ENCODE data around the gene TXNRD3. TPM values are rescaled to one million over a fixed set of nuclear protein-coding genes. Genes with fewer than 3 reads are reported as not detected.
A peak's percentile ranks its signal among the peaks of the same experiment; 100 is the strongest.

The TXNRD3 gene
- total and polyA plus RNA-seq, 10 donors = 3.7 to 12.9 (median 6.5) TPM

GRCh38 chr3:126568776-126569342 lies 86.1 kb downstream of the TXNRD3 start:
- intact Hi-C loops (cut with DNase I; ENCODE audit: low total_unique reads) = no loop called here
- Histone ChIP-seq H3K4me1 (no peaks in the 10 kb centered on the region), H3K4me3 (no peak overlapping the region), H3K27ac (no peak overlapping the region), H3K27me3 (replicated peaks in 1 of 7) (peaks cover 0 to 10% (median 0%) of the 10 kb centered on the region in 7 donors), H3K9me3 (peaks cover 0 to 2% (median 0%) of the 10 kb centered on the region in 8 donors), H3K36me3 (no peaks in the 10 kb centered on the region)
- DNase-seq = no peak
- no peak for TF ChIP-seq CTCF (IDR thresholded peaks at IDR 0.05 in 8 of 11, conservative IDR thresholded peaks at IDR 0.05 in 3 of 11)
- TF ChIP-seq POLR2A (IDR thresholded peaks at IDR 0.05) = no peak
- TF ChIP-seq POLR2AphosphoS5 (IDR thresholded peaks at IDR 0.05) = no peak
- 46 to 92% (median 80%) methylated on average over 3 of the region's 3 CpGs for WGBS, 5 donors

GRCh38 chr3:126567696-126568438 lies 87.1 kb downstream of the TXNRD3 start:
- 59 to 80% (median 67%) methylated on average over 8 to 10 of the region's 10 CpGs for WGBS, 5 donors
- no peak overlapping the region for H3K27ac ChIP-seq
- no peaks in the 10 kb centered on the region for H3K4me1 ChIP-seq
- peaks cover 0 to 10% (median 0%) of the 10 kb centered on the region in 7 donors for H3K27me3 ChIP-seq (replicated peaks in 1 of 7)
- intact Hi-C loops (cut with DNase I; ENCODE audit: low total_unique reads) = no loop called here
- no peak overlapping the region for H3K4me3 ChIP-seq
- TF ChIP-seq POLR2A (IDR thresholded peaks at IDR 0.05) (no peak), CTCF (IDR thresholded peaks at IDR 0.05 in 8 of 11, conservative IDR thresholded peaks at IDR 0.05 in 3 of 11) (peak in 1 of 11 experiments; percentile 25)
- H3K36me3 ChIP-seq = no peaks in the 10 kb centered on the region
- DNase-seq = no peak
- H3K9me3 ChIP-seq = peaks cover 0 to 12% (median 1%) of the 10 kb centered on the region in 8 donors

GRCh38 chr3:126562737-126563276 lies 92.1 kb downstream of the TXNRD3 start:
- no peak overlapping the region for H3K27ac ChIP-seq
- intact Hi-C loops (cut with DNase I; ENCODE audit: low total_unique reads) = no loop called here
- peaks cover 0 to 30% (median 17%) of the 10 kb centered on the region in 8 donors for H3K9me3 ChIP-seq
- H3K4me3 ChIP-seq = no peak overlapping the region
- no peak for DNase-seq
- H3K27me3 ChIP-seq (replicated peaks in 1 of 7) = peaks cover 0 to 10% (median 0%) of the 10 kb centered on the region in 7 donors
- TF ChIP-seq POLR2AphosphoS5 (IDR thresholded peaks at IDR 0.05) = no peak
- no peak for TF ChIP-seq CTCF (IDR thresholded peaks at IDR 0.05 in 8 of 11, conservative IDR thresholded peaks at IDR 0.05 in 3 of 11)
- TF ChIP-seq POLR2A (IDR thresholded peaks at IDR 0.05) = no peak
- no peaks in the 10 kb centered on the region for H3K4me1 ChIP-seq
- H3K36me3 ChIP-seq = no peaks in the 10 kb centered on the region
- WGBS, 5 donors = 64 to 93% (median 87%) methylated on average over 2 of the region's 2 CpGs

Data from spleen (tissue), 11 donors.